Activated CD8-positive, alpha-beta T cell treated with anti-CD3 and anti-CD28 coated beads for 36 hours (primary cell): Measurements from ENCODE around the gene PRR29. TPM values are rescaled to one million over a fixed set of nuclear protein-coding genes. Genes with fewer than 3 reads are reported as not detected.

ENCODE experiments used
- ATAC-seq: fragments of 200-7000 bp; cut with Tn5 transposase; one replicate; pipeline ENCODE4 v1.10.0; 2021; ENCODE audit warnings: mild to moderate bottlenecking, moderate library complexity
- CTCF ChIA-PET: fragments of 350-600 bp; sonication (Branson Sonifier 250); formaldehyde crosslinking; loops from one replicate; lab custom pipeline; 2021; ENCODE audit warnings: antibody characterized with exemption; lab: Charles Lee
- POLR2A ChIA-PET: fragments of 350-600 bp; sonication (Branson Sonifier 250); formaldehyde crosslinking; loops from one replicate; lab custom pipeline; 2021; ENCODE audit warnings: antibody characterized with exemption; lab: Charles Lee
- DNase-seq: peaks from one replicate; pipeline ENCODE4 v3.0.0-alpha.2; 2020
- H3K27ac Mint-ChIP-seq: one replicate; pipeline ENCODE4 v1.8.0; 2021; ENCODE audit warnings: mild to moderate bottlenecking, mixed read lengths
- H3K27me3 Mint-ChIP-seq: one replicate; pipeline ENCODE4 v1.8.0; 2021; ENCODE audit warnings: mixed read lengths
- H3K36me3 Mint-ChIP-seq: one replicate; pipeline ENCODE4 v1.8.0; 2021; ENCODE audit warnings: low read depth, mixed read lengths
- H3K4me1 Mint-ChIP-seq: one replicate; pipeline ENCODE4 v1.8.0; 2021; ENCODE audit warnings: low read depth, mixed read lengths
- H3K4me3 Mint-ChIP-seq: one replicate; pipeline ENCODE4 v1.8.0; 2021; ENCODE audit warnings: mild to moderate bottlenecking, moderate library complexity, mixed read lengths
- H3K9me3 Mint-ChIP-seq: one replicate; pipeline ENCODE4 v1.8.0; 2021; ENCODE audit warnings: mixed read lengths
- CTCF ChIP-seq: fragments of 200-600 bp; IDR thresholded peaks from one replicate; pipeline ENCODE4 v1.8.0; 2022; ENCODE audit warnings: antibody characterized with exemption, mild to moderate bottlenecking
- intact Hi-C: fragments of 100-400 bp; cut with micrococcal nuclease; formaldehyde crosslinking; loops from one replicate; pipeline ENCODE4 v1.10.0; 2022
- total RNA-seq, 2 experiments: library from RNA; stranded (reverse); gene quantifications; one replicate each; pipeline ENCODE4 v1.2.3, GENCODE V29; 2021

The PRR29 gene
- total RNA-seq, 2 experiments from 2014 or later, result 0.74 to 2.5 TPM

- ATAC-seq (no peak), DNase-seq (no peak)
- Mint-ChIP-seq H3K4me1 (peaks cover 7% of the 10 kb centered on the region), H3K27me3 (no peaks in the 10 kb centered on the region), H3K9me3 (no peaks in the 10 kb centered on the region), H3K27ac (no peak overlapping the region), H3K4me3 (no peak overlapping the region), H3K36me3 (no peaks in the 10 kb centered on the region)
- intact Hi-C loops, result no loop called here
- no peak for TF ChIP-seq CTCF
- POLR2A ChIA-PET, result no interaction called here
- CTCF ChIA-PET, result no interaction called here
Observed at GRCh38 chr17:63960006-63960405, 38.1 kb upstream of the PRR29 start.

DNA sequence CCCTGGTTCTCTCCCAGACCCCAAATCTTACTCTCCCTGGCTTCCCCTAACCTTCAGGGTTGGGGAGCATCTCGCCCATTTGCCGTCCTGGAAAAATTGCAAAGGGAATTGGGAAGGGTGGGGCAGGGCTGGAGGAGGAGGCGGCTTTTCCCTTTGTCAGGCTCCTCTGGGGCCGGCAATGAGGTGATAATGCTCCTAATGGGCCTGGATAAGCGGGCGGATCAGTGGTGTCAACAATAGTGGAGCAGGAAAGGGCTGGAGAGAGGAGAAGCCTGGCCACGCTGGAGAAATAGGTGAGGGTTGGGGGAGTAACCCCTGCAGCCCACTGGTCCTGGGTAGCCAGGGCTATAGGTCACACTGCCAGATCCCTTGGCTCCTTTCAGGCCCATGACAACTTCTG is 37.7 kb upstream of the PRR29 start:
- intact Hi-C loops, result no loop called here
- no peaks in the 10 kb centered on the region for H3K9me3 Mint-ChIP-seq
- no peak overlapping the region for H3K4me3 Mint-ChIP-seq
- no peaks in the 10 kb centered on the region for H3K36me3 Mint-ChIP-seq
- no peak overlapping the region for H3K27ac Mint-ChIP-seq
- CTCF ChIA-PET, result interaction anchor here (2.2 kb wide), 1 partner anchor 14 kb away, joined by 8 read pairs; no protein-coding TSS in a partner anchor
- DNase-seq (no peak), ATAC-seq (no peak)
- no peak for TF ChIP-seq CTCF
- H3K27me3 Mint-ChIP-seq, result no peaks in the 10 kb centered on the region
- POLR2A ChIA-PET, result interaction anchor here (0.6 to 1.4 kb wide), 2 partner anchors 13 to 19 kb away, joined by 3 to 4 read pairs; no protein-coding TSS in a partner anchor
- peaks cover 4% of the 10 kb centered on the region for H3K4me1 Mint-ChIP-seq

- ATAC-seq (peak; percentile 80), DNase-seq (peak; percentile 65)
- CTCF ChIA-PET, result interaction anchor here (2.2 kb wide), 1 partner anchor 15 kb away, joined by 8 read pairs; no protein-coding TSS in a partner anchor
- Mint-ChIP-seq H3K27me3 (no peaks in the 10 kb centered on the region), H3K9me3 (no peaks in the 10 kb centered on the region), H3K27ac (no peak overlapping the region), H3K4me3 (no peak overlapping the region), H3K36me3 (no peaks in the 10 kb centered on the region), H3K4me1 (peaks cover 8% of the 10 kb centered on the region)
- intact Hi-C loops, result no loop called here
- no peak for TF ChIP-seq CTCF
- POLR2A ChIA-PET, result interaction anchor here (1.4 kb wide), 1 partner anchor 18 kb away, joined by 4 read pairs; no protein-coding TSS in a partner anchor
Observed at GRCh38 chr17:63961355-63962212, 36.6 kb upstream of the PRR29 start.

DNA sequence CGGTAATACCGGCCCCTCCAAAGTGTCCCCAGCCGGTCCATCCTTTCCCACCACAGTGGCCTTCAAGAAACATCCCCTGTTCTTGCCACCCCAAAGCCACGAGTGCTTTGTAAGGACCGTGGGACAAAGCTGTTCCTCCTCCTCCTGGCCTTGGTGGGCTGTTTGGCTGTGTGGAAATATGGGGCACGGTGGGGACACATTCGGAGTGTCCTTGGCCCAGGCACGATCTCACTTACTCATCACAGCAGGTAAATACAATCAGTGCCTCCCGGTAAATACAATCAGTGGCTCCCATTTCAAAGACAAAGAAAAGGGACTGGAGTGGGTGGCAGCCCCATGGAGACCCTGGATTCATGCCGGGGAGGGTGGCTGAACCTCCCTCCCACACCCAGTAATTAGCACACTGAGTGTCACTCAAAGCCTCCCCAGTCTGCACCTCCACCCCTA is 35.8 kb upstream of the PRR29 start:
- Mint-ChIP-seq H3K4me3 (no peak overlapping the region), H3K27ac (no peak overlapping the region)
- POLR2A ChIA-PET, result no interaction called here

More for the DNA sequence above, 35.8 kb upstream of the PRR29 start:
- Mint-ChIP-seq H3K4me1 (peaks cover 15% of the 10 kb centered on the region), H3K36me3 (no peaks in the 10 kb centered on the region), H3K27me3 (no peaks in the 10 kb centered on the region), H3K9me3 (no peaks in the 10 kb centered on the region)
- CTCF ChIA-PET, result interaction anchor here (2.2 kb wide), 1 partner anchor 16 kb away, joined by 8 read pairs; no protein-coding TSS in a partner anchor
- intact Hi-C loops, result no loop called here
- TF ChIP-seq CTCF, result no peak
- ATAC-seq (no peak), DNase-seq (no peak)
